H1 (cell line): ENCODE measurements around the gene BLMH. TPM values are rescaled to one million over a fixed set of nuclear protein-coding genes. Genes with fewer than 3 reads are reported as not detected.

Source experiments
- CTCF ChIA-PET: fragments of 300-600 bp; sonication (Branson Sonifier 250); formaldehyde crosslinking; loops from one replicate; lab custom pipeline; 2021; ENCODE audit not compliant: partially characterized antibody; lab: Charles Lee
- POLR2A ChIA-PET: fragments of 300-600 bp; sonication (Branson Sonifier 250); formaldehyde crosslinking; loops from one replicate; lab custom pipeline; 2021; ENCODE audit warnings: inconsistent platforms; ENCODE audit not compliant: partially characterized antibody; lab: Charles Lee
- DNase-seq, 2 experiments: peaks; one replicate each; pipeline versions ENCODE4 v3.0.0 to v3.0.0-alpha.2; 2010 to 2022; ENCODE audit warnings: low spot score in 2 of 2, low read depth in 1 of 2, mixed read lengths in 1 of 2
- FAIRE-seq: peaks from 2 replicates; lab custom pipeline; 2011; peaks lifted over from hg19 to GRCh38; lab: Jason Lieb, UNC
- H2AFZ ChIP-seq: 2 replicates; pipeline ENCODE4 v1.8.1; 2012; ENCODE audit warnings: low read length, inconsistent platforms
- H2AK5ac ChIP-seq: 2 replicates; pipeline ENCODE4 v1.6.1; 2013; ENCODE audit warnings: low read depth, low read length
- H2BK120ac ChIP-seq: replicated peaks from 2 replicates; pipeline ENCODE3; 2013; ENCODE audit warnings: low read depth, low read length, inconsistent platforms
- H2BK12ac ChIP-seq: 2 replicates; pipeline ENCODE4 v1.6.1; 2013; ENCODE audit warnings: low read depth, low read length
- H2BK15ac ChIP-seq: 2 replicates; pipeline ENCODE4 v1.6.1; 2013; ENCODE audit warnings: low read length
- H2BK20ac ChIP-seq: 2 replicates; pipeline ENCODE4 v1.6.1; 2013; ENCODE audit warnings: low read length
- H2BK5ac ChIP-seq: 2 replicates; pipeline ENCODE4 v1.6.1; 2013; ENCODE audit warnings: low read depth, low read length
- H3K14ac ChIP-seq: 2 replicates; pipeline ENCODE4 v1.6.1; 2013; ENCODE audit warnings: inconsistent platforms; ENCODE audit not compliant: insufficient read length
- H3K18ac ChIP-seq: 2 replicates; pipeline ENCODE4 v1.6.1; 2013; ENCODE audit warnings: low read length; ENCODE audit errors: extremely low read depth
- H3K23ac ChIP-seq: 2 replicates; pipeline ENCODE4 v1.6.1; 2013; ENCODE audit warnings: inconsistent platforms; ENCODE audit not compliant: insufficient read length
- H3K23me2 ChIP-seq: 2 replicates; pipeline ENCODE4 v1.6.1; 2013; ENCODE audit warnings: low read depth, low read length
- H3K27ac ChIP-seq: 2 replicates; pipeline ENCODE4 v1.6.1; 2011; ENCODE audit warnings: low read depth, low read length, inconsistent platforms
- H3K27me3 ChIP-seq, 4 experiments: replicated peaks in 1 of 4; 1 replicate in 1 of 4; 2 replicates in 3 of 4; pipeline versions ENCODE4 v1.6.1 to v1.8.1; 2011 to 2013; ENCODE audit warnings: low read length in 3 of 4, mild to moderate bottlenecking in 3 of 4, inconsistent platforms in 2 of 4, mixed read lengths in 2 of 4, moderate library complexity in 1 of 4; ENCODE audit not compliant: control insufficient read depth in 3 of 4, insufficient read depth in 3 of 4; ENCODE audit errors: extremely low read depth in 1 of 4
- H3K36me3 ChIP-seq, 4 experiments: 2 replicates each; pipeline versions ENCODE4 v1.6.1 to v1.8.1; 2011 to 2013; ENCODE audit warnings: mild to moderate bottlenecking in 4 of 4, low read length in 3 of 4, moderate library complexity in 2 of 4, control low read depth in 1 of 4, inconsistent platforms in 1 of 4; ENCODE audit not compliant: insufficient read depth in 4 of 4, control insufficient read depth in 2 of 4
- H3K4ac ChIP-seq: replicated peaks from 2 replicates; pipeline ENCODE3; 2013; ENCODE audit warnings: low read length, low read depth, mixed read lengths, inconsistent platforms; ENCODE audit not compliant: insufficient read length
- H3K4me1 ChIP-seq, 4 experiments: replicated peaks in 1 of 4; 1 replicate in 1 of 4; 2 replicates in 3 of 4; pipeline versions ENCODE4 v1.6.1 to v1.8.1; 2011 to 2013; ENCODE audit warnings: low read length in 3 of 4, inconsistent platforms in 2 of 4, mixed read lengths in 1 of 4; ENCODE audit not compliant: insufficient read depth in 4 of 4, control insufficient read depth in 3 of 4
- H3K4me2 ChIP-seq, 2 experiments: 2 replicates each; pipeline versions ENCODE4 v1.6.1 to v1.8.1; 2011 to 2013; ENCODE audit warnings: low read depth in 2 of 2, low read length in 2 of 2, control low read depth in 1 of 2, inconsistent platforms in 1 of 2, mild to moderate bottlenecking in 1 of 2; ENCODE audit not compliant: insufficient read depth in 1 of 2
- H3K4me3 ChIP-seq, 4 experiments: fragments of 200-600, 300-600 bp in 1 of 4; sonication (generic), shearing (Covaris generic), sonication (Bioruptor Twin) in 1 of 4; 2 replicates each; pipeline versions ENCODE4 v1.5.1 to v1.8.1; 2011 to 2016; ENCODE audit warnings: low read length in 4 of 4, low read depth in 3 of 4, control low read depth in 2 of 4, inconsistent platforms in 2 of 4, mild to moderate bottlenecking in 2 of 4, mixed read lengths in 1 of 4, moderate library complexity in 1 of 4; ENCODE audit not compliant: insufficient read depth in 2 of 4; ENCODE audit errors: extremely low read depth in 1 of 4
- H3K56ac ChIP-seq: replicated peaks from 2 replicates; pipeline ENCODE3; 2013; ENCODE audit warnings: low read depth, mild to moderate bottlenecking, mixed read lengths, low read length, inconsistent platforms; ENCODE audit not compliant: insufficient read length
- H3K79me1 ChIP-seq: 2 replicates; pipeline ENCODE4 v1.6.1; 2013; ENCODE audit warnings: low read depth, low read length, control low read depth
- H3K79me2 ChIP-seq, 2 experiments: 2 replicates each; pipeline versions ENCODE4 v1.6.1 to v1.8.1; 2012 to 2013; ENCODE audit warnings: low read length in 2 of 2, mild to moderate bottlenecking in 2 of 2, inconsistent platforms in 1 of 2; ENCODE audit not compliant: insufficient read depth in 2 of 2, control insufficient read depth in 1 of 2
- H3K9ac ChIP-seq, 4 experiments: replicated peaks in 1 of 4; 1 replicate in 1 of 4; 2 replicates in 3 of 4; pipeline versions ENCODE4 v1.6.1 to v1.8.1; 2011 to 2013; ENCODE audit warnings: low read depth in 3 of 4, low read length in 3 of 4, control low read depth in 2 of 4, mild to moderate bottlenecking in 2 of 4, moderate library complexity in 2 of 4, inconsistent platforms in 1 of 4; ENCODE audit errors: extremely low read depth in 1 of 4
- H3K9me3 ChIP-seq, 2 experiments: 2 replicates each; pipeline versions ENCODE4 v1.6.1 to v1.8.1; 2012 to 2013; ENCODE audit warnings: mild to moderate bottlenecking in 2 of 2, moderate library complexity in 2 of 2, control low read depth in 1 of 2, inconsistent platforms in 1 of 2, low read depth in 1 of 2, low read length in 1 of 2, mixed read lengths in 1 of 2; ENCODE audit not compliant: insufficient read depth in 2 of 2
- H4K20me1 ChIP-seq, 2 experiments: replicated peaks in 1 of 2; 2 replicates each; pipeline versions ENCODE3 to v1.8.1; 2011 to 2013; ENCODE audit warnings: inconsistent platforms in 2 of 2, low read length in 2 of 2, mild to moderate bottlenecking in 1 of 2; ENCODE audit not compliant: insufficient read depth in 2 of 2, control insufficient read depth in 1 of 2
- H4K5ac ChIP-seq: 2 replicates; pipeline ENCODE4 v1.6.1; 2013; ENCODE audit warnings: low read length, low read depth, mixed read lengths, inconsistent platforms; ENCODE audit not compliant: insufficient read length
- H4K8ac ChIP-seq: 2 replicates; pipeline ENCODE4 v1.8.0; 2013; ENCODE audit warnings: mild to moderate bottlenecking, moderate library complexity, low read length, inconsistent platforms; ENCODE audit not compliant: insufficient read depth; ENCODE audit errors: extremely low read depth
- H4K91ac ChIP-seq: replicated peaks from 2 replicates; pipeline ENCODE3; 2013; ENCODE audit warnings: low read length, mixed read lengths, inconsistent platforms; ENCODE audit not compliant: insufficient read length
- ATF2 ChIP-seq: IDR thresholded peaks from 2 replicates; pipeline ENCODE4 v1.6.1; 2012; ENCODE audit warnings: low read length, inconsistent platforms
- CBX8 ChIP-seq: fragments of 300-800, 300-1000 bp; sonication (generic); IDR thresholded peaks from 2 replicates; pipeline ENCODE4 v1.7.1; 2016; ENCODE audit warnings: low read depth, low read length, borderline replicate concordance
- CEBPB ChIP-seq: IDR thresholded peaks from 2 replicates; pipeline ENCODE4 v1.6.1; 2012; ENCODE audit warnings: low read depth, low read length
- EGR1 ChIP-seq: IDR thresholded peaks from 2 replicates; pipeline ENCODE4 v1.6.1; 2011; ENCODE audit warnings: low read depth, low read length, borderline replicate concordance
- EZH2 ChIP-seq: fragments of 200-600 bp; sonication (generic); IDR thresholded peaks from 2 replicates; pipeline ENCODE4 v1.7.1; 2012; ENCODE audit warnings: low read depth, mild to moderate bottlenecking, moderate library complexity, low read length, inconsistent platforms; ENCODE audit not compliant: severe bottlenecking
- GTF2F1 ChIP-seq: IDR thresholded peaks from 2 replicates; pipeline ENCODE4 v1.6.1; 2012; ENCODE audit warnings: low read depth, low read length, improper control_type of control experiment, borderline replicate concordance
- JUN ChIP-seq: IDR thresholded peaks from 2 replicates; pipeline ENCODE4 v1.6.1; 2011; ENCODE audit warnings: low read depth, mild to moderate bottlenecking, improper control_type of control experiment, low read length
- KDM5A ChIP-seq: fragments of 200-600 bp; IDR thresholded peaks from 2 replicates; pipeline ENCODE4 v1.7.1; 2012; ENCODE audit warnings: mild to moderate bottlenecking, low read length, inconsistent platforms, mixed read lengths
- MAFK ChIP-seq: IDR thresholded peaks from 2 replicates; pipeline ENCODE4 v1.6.1; 2012; ENCODE audit warnings: low read depth, mild to moderate bottlenecking, improper control_type of control experiment, low read length
- NANOG ChIP-seq: IDR thresholded peaks from 2 replicates; pipeline ENCODE4 v1.6.1; 2011; ENCODE audit warnings: low read length, low read depth, mild to moderate bottlenecking, inconsistent platforms; ENCODE audit not compliant: insufficient read depth, poor library complexity, severe bottlenecking
- RXRA ChIP-seq: IDR thresholded peaks from 2 replicates; pipeline ENCODE4 v1.6.1; 2011; ENCODE audit warnings: low read depth, mild to moderate bottlenecking, low read length, moderate library complexity; ENCODE audit not compliant: insufficient read depth
- SIN3A ChIP-seq, 2 experiments: IDR thresholded peaks in 1 of 2; conservative IDR thresholded peaks in 1 of 2; 2 replicates each; pipeline ENCODE4 v1.6.1; 2011 to 2012; ENCODE audit warnings: low read length in 2 of 2, improper control_type of control experiment in 1 of 2, low read depth in 1 of 2, mild to moderate bottlenecking in 1 of 2
- TBP ChIP-seq: IDR thresholded peaks from 2 replicates; pipeline ENCODE4 v1.6.1; 2011; ENCODE audit warnings: low read depth, low read length, improper control_type of control experiment
- WGBS, 2 experiments: shearing (Covaris generic) in 1 of 2; methylation state at CpG; one replicate each; pipeline versions ENCODE4 v1.1.6 to v1.1.7; 2013 to 2015; ENCODE audit warnings: low lambda C conversion rate in 2 of 2, mixed read lengths in 2 of 2, inconsistent platforms in 1 of 2, low coverage in 1 of 2, missing lambda C conversion rate in 1 of 2; ENCODE audit not compliant: insufficient replicate concordance in 2 of 2, insufficient coverage in 1 of 2, insufficient read length in 1 of 2; ENCODE audit errors: extremely low coverage in 1 of 2, missing lambda C conversion rate in 1 of 2; 5-methylcytosine and 5-hydroxymethylcytosine counted together
- polyA plus RNA-seq, 7 experiments: library from polyadenylated mRNA; depleted of rRNA in 3 of 7; stranded (reverse) in 5 of 7; unstranded in 2 of 7; fragments of >200 nt in 5 of 7; fragments of 200-250 nt in 2 of 7; gene quantifications; 1 replicate in 5 of 7; 2 replicates in 1 of 7; 4 replicates in 1 of 7; pipeline versions ENCODE4 v1.2.1 to v1.2.3, GENCODE V29; 2011 to 2013; ENCODE audit warnings: missing spikeins in 2 of 7, mixed read lengths in 2 of 7
- total RNA-seq: library from RNA; stranded (reverse); fragmentation: NEBNext Ultra II Directional; extraction: Animal tissue kit (Norgen Biotek cat#: 25700); gene quantifications from 2 replicates; pipeline ENCODE4 v1.2.1, GENCODE V29; 2021

Gene BLMH
- total and polyA plus RNA-seq, 2 of the 8 experiments (the other 6 are each of a cell fraction or from before 2014, with no cell fraction given), result 18.2 to 74.3 TPM

- no peak overlapping the region for H3K4ac ChIP-seq
- CTCF ChIA-PET, result interaction anchor here (1.0 to 1.1 kb wide), 2 partner anchors 9 to 26 kb away, joined by 3 read pairs; no protein-coding TSS in a partner anchor
- POLR2A ChIA-PET, result no interaction called here
- no peaks in the 10 kb centered on the region for H3K9me3 ChIP-seq
- no peak overlapping the region for H2AK5ac ChIP-seq
- no peak overlapping the region for H2BK15ac ChIP-seq
- H4K20me1 ChIP-seq, result no peaks in the 10 kb centered on the region
- H2BK20ac ChIP-seq, result no peak overlapping the region
- no peak overlapping the region for H2BK120ac ChIP-seq
- 88% methylated on average over 11 of the region's 11 CpGs; no CpG with 5 or more reads in 1 of the 2 experiments for WGBS, 2 experiments
- no peak overlapping the region for H2BK5ac ChIP-seq
- H3K36me3 ChIP-seq, result no peaks in the 10 kb centered on the region
- no peak overlapping the region for H3K27ac ChIP-seq
- FAIRE-seq, result no peak
- H3K56ac ChIP-seq, result no peak overlapping the region
- H3K23me2 ChIP-seq, result no peaks in the 10 kb centered on the region; the same call in 1 of the 2 replicates
- no peaks in the 10 kb centered on the region for H3K79me2 ChIP-seq
- H3K27me3 ChIP-seq, result no peaks in the 10 kb centered on the region
- DNase-seq, result no peak
- no peak overlapping the region for H3K18ac ChIP-seq
- no peaks in the 10 kb centered on the region for H3K4me1 ChIP-seq
- H4K8ac ChIP-seq, result no peak overlapping the region
- no peak overlapping the region for H3K4me2 ChIP-seq
- H3K23ac ChIP-seq, result no peak overlapping the region
- H2BK12ac ChIP-seq, result no peak overlapping the region
- no peak overlapping the region for H3K4me3 ChIP-seq
- no peak overlapping the region for H3K9ac ChIP-seq
- no peak overlapping the region for H3K14ac ChIP-seq
- H3K79me1 ChIP-seq, result no peaks in the 10 kb centered on the region
- H4K5ac ChIP-seq, result no peak overlapping the region
- no peak overlapping the region for H4K91ac ChIP-seq
- no peak overlapping the region for H2AFZ ChIP-seq
- TF ChIP-seq ATF2 (no peak), CEBPB (no peak), MAFK (no peak), GTF2F1 (no peak), CBX8 (no peak), KDM5A (no peak), EZH2 (no peak), TBP (no peak), EGR1 (no peak), SIN3A (conservative IDR thresholded peaks at IDR 0.05 in 1 of 2, IDR thresholded peaks at IDR 0.05 in 1 of 2; ENCODE audit: low read depth in 1 of 2, low read length in 2 of 2) (no peak), NANOG (no peak), RXRA (no peak), JUN (no peak)
Observed at GRCh38 chr17:30210366-30210765, 81.4 kb downstream of the BLMH start.
